Mucosa of gallbladder (tissue), 1 donor: Measurements from ENCODE around the gene ABHD18. TPM values are rescaled to one million over a fixed set of nuclear protein-coding genes. Genes with fewer than 3 reads are reported as not detected.

Experiments
- DNase-seq: peaks from one replicate; pipeline ENCODE4 v3.0.0-alpha.2; 2020; ENCODE audit warnings: low spot score
- total RNA-seq: library from RNA; stranded (reverse); gene quantifications from one replicate; pipeline ENCODE4 v1.2.1, GENCODE V29; 2021
- donor health status: DM: no; HTN: no; CAD: no.

ABHD18 gene
- total RNA-seq, 1 donor from 2014 or later: 12.1 TPM

DNA sequence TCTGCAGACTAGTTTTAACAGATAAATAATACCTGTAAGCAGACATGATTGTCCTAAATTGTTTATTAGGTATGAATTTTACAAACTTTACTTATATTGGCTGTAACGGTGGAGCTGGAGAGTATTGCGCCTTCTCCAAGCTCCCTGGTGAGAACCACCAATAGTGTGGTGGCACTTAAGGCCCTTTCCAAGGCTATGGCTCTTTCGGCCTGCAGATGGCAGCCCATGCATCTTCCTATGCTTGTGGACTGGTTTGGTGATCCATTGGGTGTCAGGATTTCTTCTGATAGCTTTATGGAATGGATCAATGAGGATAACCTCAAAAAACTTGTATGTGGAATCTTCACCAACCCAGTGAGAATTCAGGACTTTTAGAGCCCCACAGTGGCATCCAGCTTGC is 103.7 kb downstream of the ABHD18 start:
- DNase-seq: no peak

DNA sequence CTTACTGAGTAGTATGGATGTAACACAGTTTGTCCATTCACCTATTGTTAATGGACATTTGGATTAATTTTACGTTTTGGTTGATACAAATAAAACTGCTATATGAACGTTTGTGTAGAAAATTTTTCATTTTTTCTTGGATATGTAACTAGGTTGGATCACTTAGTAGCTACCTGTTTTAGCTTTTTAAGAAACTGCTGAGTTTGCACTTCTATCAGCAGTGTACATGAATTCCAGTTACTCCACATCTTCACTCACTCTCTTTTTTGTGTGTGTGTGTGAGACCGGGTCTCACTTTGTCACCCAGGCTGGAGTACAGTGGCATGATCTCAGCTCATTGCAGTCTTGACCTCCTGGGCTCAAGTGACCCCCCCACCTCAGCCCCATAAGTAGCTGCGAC is 111.3 kb downstream of the ABHD18 start:
- no peak for DNase-seq

Other genes starting within 250 kb of the ABHD18 start
- not detected for gene SLC25A31, start 235.0 kb upstream of the ABHD18 start, total RNA-seq
- 13.1 TPM for gene HSPA4L, start 183.1 kb upstream of the ABHD18 start, total RNA-seq
- gene PLK4, start 84.5 kb upstream of the ABHD18 start, total RNA-seq: 2.3 TPM
- 23.7 TPM for gene MFSD8, start 233 bp upstream of the ABHD18 start, total RNA-seq
- gene LARP1B, start 95.9 kb downstream of the ABHD18 start, total RNA-seq: 23.0 TPM